HG03025 (cell line): Measurements from ENCODE around the gene RGS21.

Experiments
- ATAC-seq: cut with Tn5 transposase; IDR thresholded peaks from one replicate; pipeline ENCODE4 v1.9.1; 2021; ENCODE audit warnings: mild to moderate bottlenecking, moderate library complexity; ENCODE audit not compliant: unreplicated experiment, low FRiP score

RGS21 gene

DNA sequence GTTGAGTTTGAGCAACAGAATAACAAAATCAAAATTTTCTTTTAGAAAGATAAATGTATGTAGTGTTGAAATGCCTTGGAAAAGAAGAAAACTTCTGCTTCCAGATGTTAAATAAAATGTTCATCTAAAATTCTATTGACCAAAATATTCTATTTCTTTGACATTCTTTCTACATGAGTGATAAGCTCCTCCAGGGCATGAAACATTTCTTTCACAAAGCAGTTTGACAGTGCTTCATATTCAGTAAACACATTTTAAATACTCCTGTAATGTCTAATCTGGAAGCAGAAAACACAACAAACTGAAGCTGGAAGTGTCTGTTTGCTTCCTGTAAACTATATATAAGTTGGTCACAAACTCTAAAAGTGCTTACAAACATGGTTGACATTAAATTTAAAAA, 61.5 kb downstream of the RGS21 start:
- no peak for ATAC-seq

DNA sequence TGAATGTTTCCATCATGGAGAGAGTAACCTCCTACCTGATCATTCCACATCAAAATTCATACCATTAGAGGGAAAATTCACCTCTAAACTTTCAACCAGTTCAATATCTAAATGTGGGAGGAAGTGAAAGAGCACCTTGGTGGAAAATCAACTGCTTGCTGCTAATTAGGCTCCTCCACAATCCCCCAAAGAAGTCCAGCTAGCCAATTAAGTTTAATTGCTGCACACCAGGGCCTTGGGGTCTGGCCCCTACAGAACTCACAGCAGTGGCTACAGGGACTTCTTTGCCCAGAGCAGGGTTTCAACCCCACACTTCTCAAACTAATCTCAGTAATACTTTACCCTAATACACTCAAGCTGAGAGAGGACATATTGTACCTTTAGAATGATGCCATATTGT, 62.1 kb downstream of the RGS21 start:
- no peak for ATAC-seq

DNA sequence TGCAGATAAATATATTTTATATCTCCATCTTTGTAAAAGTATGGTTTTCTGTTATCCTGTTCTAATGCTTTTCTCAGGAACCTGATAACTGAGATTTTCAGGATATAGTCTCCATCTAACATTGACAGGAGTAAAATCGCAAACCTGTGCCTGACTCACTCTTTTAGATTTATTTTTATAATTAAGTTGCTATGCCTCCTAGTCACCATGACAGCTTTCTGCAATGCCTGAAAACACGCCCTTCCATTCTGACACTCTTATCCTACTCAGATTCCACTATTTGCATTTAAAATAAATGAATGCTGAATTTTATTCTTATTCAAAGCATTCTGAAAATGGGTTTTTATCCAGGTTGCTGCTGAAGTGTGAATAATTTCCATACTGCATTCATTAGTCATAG, 62.8 kb downstream of the RGS21 start:
- no peak for ATAC-seq

DNA sequence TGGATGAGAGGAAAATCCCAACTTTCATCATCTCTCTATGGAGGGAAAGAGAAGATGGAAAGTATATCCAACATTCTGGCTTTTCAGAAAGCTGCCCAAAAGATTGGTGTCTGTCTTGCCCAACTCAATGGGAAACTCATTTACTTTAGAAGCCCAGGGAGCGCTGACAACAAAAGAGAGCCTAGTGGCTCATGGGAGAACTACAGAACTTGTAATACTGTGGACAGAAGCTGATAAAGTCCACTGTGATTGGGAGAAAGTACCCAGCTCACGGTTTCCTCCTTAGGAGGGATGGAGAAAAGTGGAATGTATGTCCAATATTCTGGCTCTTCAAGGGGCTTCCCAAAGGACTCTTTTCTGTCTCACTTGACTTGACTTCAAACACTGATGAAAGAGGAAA, 66.0 kb downstream of the RGS21 start:
- no peak for ATAC-seq

- no peak for ATAC-seq
These were observed 69.4 kb downstream of the RGS21 start for GRCh38 chr1:192386051-192386650.

DNA sequence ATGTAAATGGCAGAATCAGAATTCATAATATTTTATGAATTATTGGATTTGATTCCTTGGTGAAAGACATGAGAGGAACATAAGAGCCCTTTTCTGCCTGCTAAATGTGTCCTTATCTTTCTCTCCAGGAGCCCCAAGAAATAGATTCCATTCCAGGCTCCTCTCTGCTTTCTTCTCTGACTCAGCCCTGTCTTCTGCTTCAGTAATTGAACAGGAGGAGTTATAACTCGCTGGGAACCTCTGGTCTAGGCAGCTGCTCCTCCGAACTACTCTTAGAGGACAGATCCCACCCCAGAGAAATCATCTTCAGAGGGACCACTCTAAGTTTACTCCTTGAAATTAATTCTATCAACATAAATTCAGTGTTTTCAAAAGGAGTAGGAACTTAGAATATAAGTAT, 78.4 kb downstream of the RGS21 start:
- ATAC-seq = no peak

- ATAC-seq = no peak
These were observed 79.1 kb downstream of the RGS21 start for GRCh38 chr1:192395895-192396294.

DNA sequence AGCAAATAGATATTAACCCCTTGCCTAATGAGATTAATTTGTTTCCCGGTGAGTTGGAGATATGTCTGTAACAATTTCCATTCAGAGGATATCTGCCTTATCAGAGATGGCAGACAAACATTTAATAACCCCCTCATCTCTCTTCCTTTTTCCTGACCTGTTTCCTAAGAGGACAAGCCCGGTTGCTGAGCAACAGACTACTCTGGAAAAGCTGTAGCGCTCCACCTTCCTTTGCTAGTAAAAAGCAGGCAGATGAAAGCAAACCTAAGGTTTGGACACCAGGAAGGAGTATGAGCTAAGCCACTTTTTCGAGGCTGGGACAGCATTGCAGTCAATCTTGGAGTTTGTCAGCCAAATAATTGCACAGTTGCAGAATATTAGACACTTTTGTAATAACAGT, 82.4 kb downstream of the RGS21 start:
- ATAC-seq = no peak

DNA sequence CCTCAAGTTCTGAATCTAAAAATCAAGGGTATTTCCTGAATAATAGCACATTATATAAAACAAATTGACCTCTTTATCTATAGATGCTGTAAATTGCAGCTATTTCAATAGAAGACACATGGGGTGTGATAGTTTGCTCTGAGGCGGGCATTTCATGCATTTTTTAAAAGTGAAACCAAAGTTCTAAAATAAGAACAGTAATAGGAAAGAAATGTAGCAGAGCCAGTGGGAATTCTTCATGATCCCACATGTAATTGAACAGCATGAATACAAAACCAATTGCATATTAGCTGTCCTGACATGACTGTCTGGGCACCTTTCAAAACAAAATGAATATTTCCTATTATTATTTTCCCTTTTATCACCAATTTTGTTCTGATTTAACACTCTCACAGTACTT, 85.0 kb downstream of the RGS21 start:
- no peak for ATAC-seq

DNA sequence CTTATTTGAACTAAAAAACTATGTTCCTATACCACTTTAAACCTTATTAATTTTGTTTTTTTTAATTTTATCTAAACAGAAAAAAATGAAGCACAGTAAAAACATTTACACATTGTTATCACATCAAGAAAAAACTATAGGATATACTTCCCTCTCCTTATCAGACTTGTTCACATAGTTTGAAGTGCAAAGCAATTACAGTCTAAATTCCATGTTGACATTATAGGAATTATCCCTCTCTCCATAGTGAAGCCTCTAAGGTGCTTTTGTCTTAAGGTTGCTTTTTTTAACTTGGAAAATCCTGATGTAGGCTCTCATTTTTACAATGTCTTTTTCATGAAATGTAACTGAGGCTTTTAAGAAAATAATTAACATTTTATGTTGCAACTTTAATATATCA, 85.8 kb downstream of the RGS21 start:
- no peak for ATAC-seq

- ATAC-seq = no peak
These were observed 90.4 kb downstream of the RGS21 start for GRCh38 chr1:192407206-192407605.
